Esophagus muscularis mucosa (tissue), 3 donors: Measurements from ENCODE around the gene GJB6.

ENCODE experiments used
- CTCF ChIP-seq, 3 experiments: fragments of 200-600 bp in 2 of 3; fragments of 450-650 bp in 1 of 3; sonication (generic) in 2 of 3; IDR thresholded peaks; one replicate each; pipeline ENCODE4 v1.5.1; 2017 to 2019; ENCODE audit warnings: antibody characterized with exemption in 3 of 3, mild to moderate bottlenecking in 2 of 3, moderate library complexity in 1 of 3
- POLR2A ChIP-seq: fragments of 450-650 bp; IDR thresholded peaks from one replicate; pipeline ENCODE4 v1.6.1; 2017; ENCODE audit warnings: antibody characterized with exemption, moderate library complexity, mild to moderate bottlenecking, low read depth
- POLR2AphosphoS5 ChIP-seq, 2 donors: sonication (generic); formaldehyde crosslinking; IDR thresholded peaks; one replicate each; pipeline ENCODE4 v1.6.1; 2017; ENCODE audit warnings: antibody characterized with exemption in 2 of 2

GRCh38 chr13:20173116-20173746, 58.9 kb downstream of the GJB6 start:
- TF ChIP-seq POLR2A (no peak), CTCF (IDR thresholded peaks at IDR 0.05) (no peak), POLR2AphosphoS5 (IDR thresholded peaks at IDR 0.05) (no peak)
